ENCODE measurements around the gene TYMS.

Gene TYMS

DNA sequence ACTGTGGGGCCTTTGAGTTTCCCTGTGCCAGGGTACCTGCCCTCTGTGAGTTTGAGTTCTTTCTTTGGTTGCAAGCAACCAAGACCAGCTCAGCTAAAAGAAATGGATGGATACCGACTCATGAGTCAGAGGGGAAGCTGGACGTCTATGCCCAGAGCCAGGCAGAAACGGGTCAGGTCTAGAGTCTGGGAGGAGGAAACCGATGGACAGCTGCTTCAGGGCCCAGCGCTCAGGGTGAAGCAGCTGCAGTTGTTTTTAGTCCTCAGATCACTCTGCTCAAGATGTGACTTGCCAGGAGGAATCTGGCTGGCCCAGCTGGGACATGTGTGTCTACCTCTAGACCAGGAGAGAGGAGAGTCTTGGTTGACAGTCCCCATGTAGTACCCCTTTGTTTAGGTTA lies 10.1 kb upstream of the TYMS start:
- no peak for DNase-seq

DNA sequence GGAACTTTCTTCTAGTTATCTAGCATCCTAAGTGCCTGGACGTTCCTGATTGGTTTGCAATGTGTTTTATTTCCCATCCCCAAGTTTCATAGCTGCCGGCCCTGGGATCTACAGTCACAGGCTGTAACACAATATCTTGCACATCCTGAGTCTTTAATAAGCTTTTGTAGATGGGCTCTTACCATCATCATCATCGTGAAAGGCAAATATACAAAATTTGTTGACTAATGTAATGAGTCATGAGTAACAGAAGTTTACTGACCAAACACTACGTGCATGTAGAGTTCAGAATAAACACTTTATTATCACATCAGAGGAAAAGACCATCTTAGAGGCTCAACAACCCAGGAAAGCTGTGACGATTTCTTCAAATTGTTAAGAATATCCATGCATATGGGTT lies 8.1 kb upstream of the TYMS start:
- DNase-seq, result no peak

DNA sequence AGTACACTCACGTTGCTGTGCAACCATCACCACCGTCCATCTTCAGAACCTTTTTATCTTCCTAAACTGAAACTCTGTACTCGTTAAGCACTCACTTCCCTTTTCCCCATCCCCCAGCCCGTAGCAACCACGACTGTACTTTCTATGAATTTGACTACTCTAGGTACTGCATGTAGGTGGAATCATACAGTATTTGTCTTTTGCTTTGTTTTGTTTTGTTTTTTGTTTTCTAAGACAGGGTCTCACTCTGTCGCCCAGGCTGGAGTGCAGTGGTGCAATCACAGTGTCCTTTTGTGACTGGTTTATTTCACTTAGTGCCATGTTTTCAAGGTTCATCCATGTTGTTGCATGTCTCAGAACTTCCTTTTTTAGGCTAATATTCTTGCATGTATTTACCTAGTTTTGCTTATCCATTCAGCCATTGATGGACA lies 7.0 kb upstream of the TYMS start:
- no peak for DNase-seq

DNA sequence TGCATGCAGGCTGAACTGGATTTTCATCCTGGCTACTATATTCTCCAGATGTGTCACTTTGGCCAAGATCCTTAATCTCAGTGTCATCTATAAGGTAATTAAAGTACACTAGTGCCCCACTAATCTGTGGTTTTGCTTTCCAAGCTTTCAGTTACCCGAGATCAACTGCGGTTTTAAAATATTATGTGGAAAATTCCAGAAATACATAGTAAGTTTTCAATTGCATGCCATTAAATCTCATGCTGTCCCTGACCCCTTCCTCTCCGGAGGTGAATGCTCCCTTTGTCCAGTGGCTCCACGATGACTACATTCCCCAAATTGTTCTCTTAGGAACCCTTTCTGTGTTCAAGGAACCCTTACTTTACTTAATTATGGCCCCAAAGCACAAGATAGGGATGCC lies 5.3 kb upstream of the TYMS start:
- no peak for DNase-seq

DNA sequence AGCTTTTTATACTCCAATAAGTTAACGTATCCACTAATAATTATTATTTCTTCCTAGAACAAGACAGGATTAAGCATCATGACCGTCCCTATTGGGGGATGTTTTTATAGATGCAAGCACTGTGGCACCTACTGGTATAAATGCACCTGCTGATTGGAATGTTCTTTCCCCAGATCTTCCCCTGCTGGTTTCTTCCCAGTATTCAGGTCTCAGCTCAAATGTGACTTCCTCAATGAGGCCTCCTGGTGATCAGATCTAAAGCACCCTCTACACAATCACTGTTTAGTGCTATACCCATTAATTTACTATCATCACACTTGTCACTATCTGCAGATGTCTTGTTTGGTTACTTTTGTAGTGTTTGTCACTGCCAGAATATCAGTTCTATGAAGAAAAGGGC lies 3.9 kb upstream of the TYMS start:
- DNase-seq, result no peak

DNA sequence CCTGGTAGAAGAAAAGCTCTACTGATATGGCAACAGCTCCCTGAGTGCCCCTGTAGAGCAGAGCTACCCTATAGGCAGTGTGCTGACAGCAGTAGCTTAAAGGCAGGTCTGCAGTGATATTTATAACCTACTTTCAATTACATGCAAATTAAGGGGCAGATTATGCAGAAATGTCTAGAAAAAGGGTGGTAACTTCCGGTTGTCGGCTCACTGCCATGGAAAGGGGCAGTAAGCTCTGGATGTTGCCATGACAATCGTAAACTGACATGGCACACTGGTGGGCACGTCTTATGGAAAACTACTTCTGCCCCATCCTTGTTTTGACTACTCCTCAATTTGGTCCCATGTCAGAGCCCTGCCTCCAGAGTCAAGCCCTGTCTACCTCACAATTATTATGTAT lies 2.9 kb upstream of the TYMS start:
- DNase-seq, result no peak

DNA sequence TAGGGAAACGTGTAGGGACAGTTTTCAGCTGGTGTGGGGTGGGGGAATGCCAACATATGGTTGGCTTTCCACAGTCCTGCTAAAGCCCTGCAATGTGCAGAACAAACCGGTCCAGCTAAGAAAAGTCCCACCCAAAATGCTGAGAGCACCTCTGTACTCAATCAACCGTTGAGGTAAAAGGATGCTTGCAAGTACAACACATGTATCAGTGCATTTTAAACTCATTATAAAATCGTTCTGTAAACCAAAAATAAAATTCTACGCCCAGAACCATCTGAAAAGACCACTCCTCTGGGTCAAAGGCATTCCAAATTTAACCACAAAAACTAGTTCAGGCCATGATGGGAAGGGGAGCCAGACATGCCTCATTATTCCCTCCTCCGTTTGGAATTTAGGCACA lies 2.0 kb upstream of the TYMS start:
- no peak for DNase-seq

DNA sequence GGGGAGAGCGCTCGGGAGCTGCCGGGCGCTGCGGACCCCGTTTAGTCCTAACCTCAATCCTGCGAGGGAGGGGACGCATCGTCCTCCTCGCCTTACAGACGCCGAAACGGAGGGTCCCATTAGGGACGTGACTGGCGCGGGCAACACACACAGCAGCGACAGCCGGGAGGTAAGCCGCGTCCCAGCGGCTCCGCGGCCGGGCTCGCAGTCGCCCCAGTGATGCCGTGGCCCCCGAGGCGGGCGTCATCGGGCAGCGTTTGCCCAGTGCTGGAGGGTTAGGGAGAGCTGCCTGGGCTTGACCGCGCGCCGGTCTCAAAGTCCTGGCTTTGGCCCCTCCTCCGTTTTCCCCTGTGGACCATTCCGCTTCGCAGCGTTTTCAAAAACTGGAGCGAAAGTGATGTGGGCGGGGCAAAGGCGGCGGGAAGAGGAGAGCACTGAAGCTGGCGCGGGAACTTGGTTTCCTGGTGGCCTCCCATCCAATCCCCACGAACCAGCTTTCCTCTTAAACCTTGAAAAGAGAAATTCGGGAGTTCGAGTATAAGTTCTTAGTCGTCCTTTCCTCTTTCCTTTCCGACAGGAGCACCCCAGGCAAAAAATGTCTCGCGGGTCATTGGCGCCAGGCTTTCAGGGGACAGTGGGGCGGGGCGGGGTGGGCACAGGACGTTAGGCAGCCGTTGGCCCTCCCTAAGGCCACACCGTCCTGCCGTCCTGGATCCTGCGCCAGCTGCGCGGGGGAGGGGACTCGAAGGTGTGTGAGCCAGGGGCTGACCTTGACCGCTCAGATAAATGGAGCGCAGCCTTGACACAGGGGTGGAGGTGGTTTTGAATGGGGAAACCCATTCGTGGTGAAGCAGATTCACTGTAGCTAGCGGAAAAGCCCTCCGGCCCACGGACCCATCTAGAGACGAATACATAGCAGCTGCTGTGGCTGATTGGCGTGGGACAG lies 821 bp downstream of the TYMS start:
- peak; percentile 72 for DNase-seq

DNA sequence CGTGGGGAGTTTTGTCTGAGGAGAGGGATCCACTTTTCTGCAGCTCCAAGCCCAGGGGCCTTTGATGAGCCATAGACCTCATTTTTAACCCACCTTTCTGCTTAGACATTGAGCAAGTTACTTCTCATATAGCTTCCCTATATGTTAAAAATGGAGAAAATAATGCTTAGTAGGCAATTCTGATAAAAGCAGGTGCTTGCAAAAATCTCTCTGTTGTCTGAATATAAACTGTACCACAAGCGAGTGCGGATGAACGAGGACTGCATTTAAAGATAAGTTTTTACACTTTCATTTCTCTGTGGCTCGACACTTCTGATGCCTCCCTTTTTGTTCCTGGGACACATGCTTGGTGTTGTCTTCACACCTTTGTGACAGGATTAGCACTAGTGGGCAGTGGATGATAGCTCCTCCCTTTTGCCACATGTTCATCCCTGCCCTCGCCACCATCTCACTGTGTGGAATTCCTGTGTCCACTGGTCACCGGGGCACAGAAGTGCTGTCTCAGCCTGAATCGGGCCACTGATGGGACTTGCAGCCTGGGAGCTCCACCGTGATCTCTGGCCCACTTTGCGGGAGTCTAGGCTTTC lies 1.6 kb downstream of the TYMS start:
- no peak for DNase-seq

DNA sequence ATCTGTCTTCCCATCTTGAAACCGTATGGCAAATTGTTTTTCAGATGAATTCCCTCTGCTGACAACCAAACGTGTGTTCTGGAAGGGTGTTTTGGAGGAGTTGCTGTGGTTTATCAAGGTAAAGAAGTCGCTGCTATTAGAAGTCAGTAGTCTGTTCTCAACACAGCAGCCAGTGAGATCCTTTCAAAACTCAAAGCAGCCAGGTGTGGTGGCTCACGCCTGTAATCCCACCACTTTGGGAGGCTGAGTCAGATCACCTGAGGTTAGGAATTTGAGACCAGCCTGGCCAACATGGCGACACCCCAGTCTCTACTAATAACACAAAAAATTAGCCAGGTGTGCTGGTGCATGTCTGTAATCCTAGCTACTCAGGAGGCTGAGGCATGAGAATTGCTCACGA lies 2.1 kb downstream of the TYMS start:
- no peak for DNase-seq

DNA sequence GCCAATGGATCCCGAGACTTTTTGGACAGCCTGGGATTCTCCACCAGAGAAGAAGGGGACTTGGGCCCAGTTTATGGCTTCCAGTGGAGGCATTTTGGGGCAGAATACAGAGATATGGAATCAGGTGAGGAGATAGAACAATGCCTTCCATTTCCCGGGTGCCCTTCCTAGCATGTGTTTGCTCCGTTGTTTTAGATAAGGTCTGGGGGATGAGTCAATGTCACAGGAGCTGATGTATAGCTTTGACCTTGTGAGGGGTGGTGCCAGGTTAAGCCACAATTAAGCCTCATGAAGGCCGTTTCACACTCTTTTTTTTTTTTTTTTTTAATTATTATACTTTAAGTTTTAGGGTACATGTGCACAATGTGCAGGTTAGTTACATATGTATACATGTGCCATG lies 4.7 kb downstream of the TYMS start:
- no peak for DNase-seq

DNA sequence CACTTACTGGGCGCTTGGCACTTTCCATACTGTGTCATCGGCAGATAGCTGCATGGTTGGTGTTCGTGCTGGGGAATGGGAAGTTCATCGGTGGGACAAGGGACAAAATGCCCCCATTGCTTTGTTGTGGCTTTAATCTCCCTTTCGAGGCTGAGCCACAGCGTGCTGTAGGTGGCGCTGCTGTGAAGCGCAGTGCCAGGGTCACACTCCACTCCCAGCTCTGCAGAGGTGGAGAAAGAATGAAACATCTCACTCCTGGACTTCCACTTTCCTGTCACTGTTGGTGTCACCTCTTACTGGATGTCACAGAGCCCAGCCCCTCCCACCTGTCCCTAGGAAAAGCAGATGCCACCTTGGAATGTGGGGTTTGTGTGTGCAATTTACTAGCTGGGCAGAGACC lies 8.7 kb downstream of the TYMS start:
- DNase-seq, result no peak

DNA sequence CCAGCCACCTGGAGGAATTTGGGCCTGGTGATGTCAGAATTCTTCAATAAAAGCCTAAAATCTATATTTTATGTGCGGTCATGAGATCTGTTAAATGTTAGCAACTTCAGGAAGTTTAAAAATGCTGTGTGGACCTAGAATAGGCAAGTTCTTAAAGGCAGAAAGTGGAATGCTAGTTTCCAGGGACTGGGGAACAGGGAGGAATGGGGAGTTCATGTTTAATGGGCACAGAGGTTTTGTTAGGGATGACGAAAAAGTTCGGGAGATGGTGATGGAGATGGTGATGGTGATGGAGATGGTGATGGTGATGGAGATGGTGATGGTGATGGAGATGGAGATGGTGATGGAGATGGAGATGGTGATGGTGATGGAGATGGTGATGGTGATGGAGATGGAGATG lies 9.2 kb downstream of the TYMS start:
- no peak for DNase-seq

DNA sequence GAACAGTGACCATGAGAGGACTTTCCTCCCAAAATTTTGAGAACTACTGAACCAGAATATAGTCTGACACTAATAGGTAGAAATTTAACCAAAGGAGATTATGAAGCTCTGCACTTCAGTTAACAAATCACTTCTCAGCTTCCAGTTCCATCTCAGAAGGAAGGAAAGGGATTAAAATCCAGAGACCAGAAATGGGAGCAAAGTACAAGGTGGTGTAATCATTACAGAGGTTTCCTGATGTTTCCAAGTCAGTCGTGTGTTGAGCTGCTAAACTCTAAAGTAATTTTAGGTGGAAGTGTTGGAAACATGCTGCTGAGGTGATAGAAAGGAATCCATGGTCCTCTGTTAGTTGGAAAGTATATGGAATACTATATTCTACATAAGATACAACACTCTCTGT lies 10.8 kb downstream of the TYMS start:
- no peak for DNase-seq

DNA sequence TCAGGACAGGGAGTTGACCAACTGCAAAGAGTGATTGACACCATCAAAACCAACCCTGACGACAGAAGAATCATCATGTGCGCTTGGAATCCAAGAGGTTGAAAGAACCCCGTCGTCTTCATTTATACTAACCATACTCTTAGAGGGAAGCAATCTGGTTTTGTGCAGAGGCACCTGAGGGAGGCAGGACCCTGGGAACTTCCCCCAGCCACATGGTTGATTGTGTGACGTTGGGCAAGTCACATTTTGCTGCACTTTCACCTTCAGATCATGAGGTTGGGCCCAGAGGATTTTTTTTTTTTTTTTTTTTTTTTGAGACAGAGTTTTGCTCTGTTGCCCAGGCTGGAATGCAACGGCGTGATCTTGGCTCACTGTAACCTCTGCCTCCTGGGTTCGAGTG lies 11.6 kb downstream of the TYMS start:
- no peak for DNase-seq

DNA sequence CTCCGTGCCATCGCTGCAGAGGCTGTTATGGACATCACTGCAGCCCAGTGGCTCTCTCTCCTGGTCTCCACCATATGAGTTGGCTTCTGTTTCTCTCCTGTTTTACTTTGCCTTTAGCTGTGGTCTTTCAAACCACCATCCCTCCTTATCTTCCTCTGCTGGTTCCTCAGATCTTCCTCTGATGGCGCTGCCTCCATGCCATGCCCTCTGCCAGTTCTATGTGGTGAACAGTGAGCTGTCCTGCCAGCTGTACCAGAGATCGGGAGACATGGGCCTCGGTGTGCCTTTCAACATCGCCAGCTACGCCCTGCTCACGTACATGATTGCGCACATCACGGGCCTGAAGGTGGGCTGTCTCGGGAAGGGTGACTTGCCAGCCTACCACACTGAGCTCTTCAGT lies 13.1 kb downstream of the TYMS start:
- DNase-seq, result no peak

DNA sequence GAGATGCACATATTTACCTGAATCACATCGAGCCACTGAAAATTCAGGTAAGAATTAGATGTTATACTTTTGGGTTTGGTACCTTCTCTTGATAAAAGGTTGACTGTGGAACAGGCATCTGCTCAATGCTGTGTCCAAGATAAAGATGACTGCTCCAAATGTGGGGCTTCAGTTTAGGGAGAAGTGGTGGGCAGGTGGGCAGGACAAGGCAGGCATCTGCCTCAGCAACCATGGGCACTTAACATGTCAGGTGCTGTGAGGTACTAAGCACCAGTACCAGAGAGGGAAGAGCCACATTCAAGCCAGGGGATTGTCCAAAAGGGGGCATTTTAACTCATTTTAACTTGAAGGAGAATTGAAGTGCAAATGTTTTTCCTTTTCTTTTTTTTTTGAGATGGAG lies 14.0 kb downstream of the TYMS start:
- no peak for DNase-seq

DNA sequence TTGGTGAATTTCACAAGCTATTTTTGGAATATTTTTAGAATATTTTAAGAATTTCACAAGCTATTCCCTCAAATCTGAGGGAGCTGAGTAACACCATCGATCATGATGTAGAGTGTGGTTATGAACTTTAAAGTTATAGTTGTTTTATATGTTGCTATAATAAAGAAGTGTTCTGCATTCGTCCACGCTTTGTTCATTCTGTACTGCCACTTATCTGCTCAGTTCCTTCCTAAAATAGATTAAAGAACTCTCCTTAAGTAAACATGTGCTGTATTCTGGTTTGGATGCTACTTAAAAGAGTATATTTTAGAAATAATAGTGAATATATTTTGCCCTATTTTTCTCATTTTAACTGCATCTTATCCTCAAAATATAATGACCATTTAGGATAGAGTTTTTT lies 15.9 kb downstream of the TYMS start:
- no peak for DNase-seq

DNA sequence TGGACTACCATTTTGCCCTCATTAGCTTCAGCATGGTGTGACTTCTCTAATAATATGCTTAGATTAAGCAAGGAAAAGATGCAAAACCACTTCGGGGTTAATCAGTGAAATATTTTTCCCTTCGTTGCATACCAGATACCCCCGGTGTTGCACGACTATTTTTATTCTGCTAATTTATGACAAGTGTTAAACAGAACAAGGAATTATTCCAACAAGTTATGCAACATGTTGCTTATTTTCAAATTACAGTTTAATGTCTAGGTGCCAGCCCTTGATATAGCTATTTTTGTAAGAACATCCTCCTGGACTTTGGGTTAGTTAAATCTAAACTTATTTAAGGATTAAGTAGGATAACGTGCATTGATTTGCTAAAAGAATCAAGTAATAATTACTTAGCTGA lies 16.3 kb downstream of the TYMS start:
- no peak for DNase-seq

DNA sequence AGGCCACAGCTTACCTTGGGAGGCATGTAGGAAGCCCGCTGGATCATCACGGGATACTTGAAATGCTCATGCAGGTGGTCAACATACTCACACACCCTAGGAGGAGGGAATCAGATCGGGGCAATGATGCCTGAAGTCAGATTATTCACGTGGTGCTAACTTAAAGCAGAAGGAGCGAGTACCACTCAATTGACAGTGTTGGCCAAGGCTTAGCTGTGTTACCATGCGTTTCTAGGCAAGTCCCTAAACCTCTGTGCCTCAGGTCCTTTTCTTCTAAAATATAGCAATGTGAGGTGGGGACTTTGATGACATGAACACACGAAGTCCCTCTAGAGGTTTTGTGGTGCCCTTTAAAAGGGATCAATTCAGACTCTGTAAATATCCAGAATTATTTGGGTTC lies 17.9 kb downstream of the TYMS start:
- no peak for DNase-seq

DNA sequence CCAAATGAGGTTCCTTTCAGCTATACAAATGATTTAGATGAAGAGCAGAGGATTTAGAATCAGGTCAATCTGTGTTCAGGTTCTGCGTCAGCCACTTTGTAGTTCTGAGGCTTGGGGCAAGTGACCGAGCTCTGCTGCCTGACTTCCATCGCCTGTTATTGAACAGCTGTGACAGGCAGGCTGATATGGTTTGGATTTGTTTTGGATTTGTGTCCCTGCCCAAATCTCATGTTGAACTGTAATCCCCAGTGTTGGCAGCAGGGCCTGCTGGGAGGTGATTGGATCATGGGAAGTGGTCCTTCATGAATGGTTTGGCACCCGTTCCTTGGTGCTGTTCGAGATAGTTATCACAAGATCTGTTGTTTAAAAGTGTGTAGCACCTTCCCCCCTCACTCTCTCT lies 18.6 kb downstream of the TYMS start:
- no peak for DNase-seq

DNA sequence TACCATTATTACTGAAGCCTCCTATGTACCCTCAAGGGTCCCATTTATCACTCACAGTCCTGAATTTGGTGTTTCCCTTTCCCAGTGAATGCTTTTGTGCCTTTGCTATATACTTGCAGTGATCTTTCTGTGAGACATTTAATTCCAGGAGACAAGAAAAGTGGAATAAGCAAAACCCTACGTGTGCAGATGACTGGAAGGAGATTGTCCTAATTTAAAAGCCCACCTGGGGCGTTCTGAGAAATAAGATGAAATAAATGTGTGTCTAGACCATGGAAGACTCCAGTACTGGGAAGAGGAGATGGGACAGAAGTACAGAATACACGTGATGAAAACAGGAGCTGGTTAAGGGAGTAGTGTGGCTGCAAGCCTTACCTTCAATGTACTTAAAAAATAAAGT lies 19.3 kb downstream of the TYMS start:
- DNase-seq, result no peak

DNA sequence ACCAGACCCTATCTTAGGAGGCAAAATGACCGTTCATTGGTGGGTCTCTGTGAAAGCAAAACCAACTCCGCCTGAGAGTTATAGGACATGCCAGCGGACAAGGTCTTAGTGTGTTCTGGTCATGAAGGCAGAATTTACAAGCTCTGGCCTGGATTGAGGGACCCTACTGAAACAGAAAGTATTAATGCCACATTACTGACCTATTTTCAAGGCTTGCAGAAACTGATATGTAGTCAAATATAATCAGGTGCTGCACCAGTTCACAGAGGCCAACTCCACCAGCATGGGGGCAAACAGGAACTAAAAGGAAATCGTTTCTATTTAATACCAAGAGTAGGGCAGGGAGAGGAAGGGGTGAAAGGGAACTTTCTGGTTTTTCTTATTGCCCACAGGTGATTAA lies 19.7 kb downstream of the TYMS start:
- DNase-seq, result no peak

DNA sequence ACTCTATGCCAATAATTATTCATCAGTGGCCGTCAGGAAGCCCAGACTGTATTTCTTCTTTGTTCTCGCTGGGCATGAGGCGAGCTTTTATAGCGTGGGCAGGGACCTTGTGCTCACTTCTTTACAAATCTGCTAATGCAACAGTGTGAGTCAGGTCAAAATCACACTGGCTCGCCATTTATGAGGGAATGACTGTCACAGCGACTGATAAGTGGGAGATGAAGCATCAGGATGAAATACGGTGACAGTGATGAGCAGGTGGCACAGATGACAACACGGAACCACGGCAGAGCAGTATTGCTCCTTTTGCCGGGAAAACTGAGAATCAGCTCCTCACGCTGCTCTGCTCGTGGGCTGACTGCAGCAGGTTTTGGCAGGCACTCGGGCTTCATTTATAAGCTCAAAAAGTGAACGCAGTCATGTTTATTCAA lies 20.5 kb downstream of the TYMS start:
- DNase-seq, result peak; percentile 19
